ENCODE results near the gene ALOX12. TPM values are rescaled to one million over a fixed set of nuclear protein-coding genes. Genes with fewer than 3 reads are reported as not detected.

The ALOX12 gene
- polyA plus RNA-seq, 1 of the 3 experiments (the other 2 are of a cell fraction) = not detected

DNA sequence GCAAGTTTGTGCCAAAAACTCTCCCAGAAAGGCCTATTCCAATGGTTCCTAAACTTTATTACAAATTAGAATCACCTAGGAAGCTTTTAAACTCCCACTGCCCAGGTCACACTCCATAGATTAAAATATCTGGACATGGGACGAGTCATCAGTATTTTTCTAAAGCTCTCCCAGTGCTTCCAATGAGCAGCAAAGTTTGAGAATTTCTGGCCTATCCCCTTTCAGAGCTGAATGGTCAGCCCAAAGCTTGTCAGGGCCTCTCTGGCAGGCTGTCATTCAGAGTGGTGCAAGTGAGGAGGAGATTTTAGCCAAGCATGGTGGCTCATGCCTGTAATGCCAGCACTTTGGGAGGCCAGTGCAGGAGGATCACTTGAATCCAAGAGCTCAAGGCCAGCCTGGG is 29.4 kb downstream of the ALOX12 start:
- 92% methylated on average over 1 of the region's 1 CpG for WGBS (ENCODE audit: low lambda C conversion rate)
- no peak for DNase-seq
- H3K4me1 ChIP-seq (ENCODE audit: control insufficient read depth in 1 of 2, insufficient read depth in 2 of 2, low read depth in 1 of 2, low read length in 1 of 2) = peaks cover 5 to 17% of the 10 kb centered on the region in 2 experiments; a peak in 2 of 4 replicates
- H3K27ac ChIP-seq (ENCODE audit: low read depth in 2 of 2, low read length in 1 of 2) = no peak overlapping the region
- ChIA-PET POLR2A (interaction anchor here (0.9 kb wide), 1 partner anchor 10 kb away, joined by 3 read pairs; the partner anchor contains the start of gene SLC16A13), CTCF (interaction anchor here (1.2 to 8.6 kb wide), 4 partner anchors 11 to 111 kb away, joined by 5 to 64 read pairs (median 6); partner anchors contain the start of gene SLC16A13)
- H3K36me3 ChIP-seq (replicated peaks in 1 of 2; ENCODE audit: control insufficient read depth in 1 of 2, insufficient read depth in 2 of 2, low read length in 1 of 2) = no peaks in the 10 kb centered on the region
- H3K9me2 ChIP-seq = no peaks in the 10 kb centered on the region
- no peak overlapping the region for H3K4me2 ChIP-seq
- H3F3A ChIP-seq (replicated peaks; ENCODE audit: insufficient read depth) = peaks cover 15% of the 10 kb centered on the region
- no peaks in the 10 kb centered on the region for H4K20me1 ChIP-seq (ENCODE audit: insufficient read depth)
- no peaks in the 10 kb centered on the region for H3K79me2 ChIP-seq (ENCODE audit: insufficient read depth)
- H3K9me3 ChIP-seq = no peaks in the 10 kb centered on the region
- no peak overlapping the region for H3K4me3 ChIP-seq (ENCODE audit: low read depth in 2 of 2, low read length in 1 of 2)
- no peak overlapping the region for H3K9ac ChIP-seq
- no peak overlapping the region for H2AFZ ChIP-seq (ENCODE audit: low read depth)
- no peaks in the 10 kb centered on the region for H3K27me3 ChIP-seq (ENCODE audit: insufficient read depth)
- no peak for TF ChIP-seq RFX5 (IDR thresholded peaks at IDR 0.05; ENCODE audit: low read length)
- TF ChIP-seq FOXJ3 (CRISPR knock-in tag; IDR thresholded peaks at IDR 0.05) = no peak
- TF ChIP-seq, protein P1, sequence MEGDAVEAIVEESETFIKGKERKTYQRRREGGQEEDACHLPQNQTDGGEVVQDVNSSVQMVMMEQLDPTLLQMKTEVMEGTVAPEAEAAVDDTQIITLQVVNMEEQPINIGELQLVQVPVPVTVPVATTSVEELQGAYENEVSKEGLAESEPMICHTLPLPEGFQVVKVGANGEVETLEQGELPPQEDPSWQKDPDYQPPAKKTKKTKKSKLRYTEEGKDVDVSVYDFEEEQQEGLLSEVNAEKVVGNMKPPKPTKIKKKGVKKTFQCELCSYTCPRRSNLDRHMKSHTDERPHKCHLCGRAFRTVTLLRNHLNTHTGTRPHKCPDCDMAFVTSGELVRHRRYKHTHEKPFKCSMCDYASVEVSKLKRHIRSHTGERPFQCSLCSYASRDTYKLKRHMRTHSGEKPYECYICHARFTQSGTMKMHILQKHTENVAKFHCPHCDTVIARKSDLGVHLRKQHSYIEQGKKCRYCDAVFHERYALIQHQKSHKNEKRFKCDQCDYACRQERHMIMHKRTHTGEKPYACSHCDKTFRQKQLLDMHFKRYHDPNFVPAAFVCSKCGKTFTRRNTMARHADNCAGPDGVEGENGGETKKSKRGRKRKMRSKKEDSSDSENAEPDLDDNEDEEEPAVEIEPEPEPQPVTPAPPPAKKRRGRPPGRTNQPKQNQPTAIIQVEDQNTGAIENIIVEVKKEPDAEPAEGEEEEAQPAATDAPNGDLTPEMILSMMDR (IDR thresholded peaks at IDR 0.05) = no peak
- no peak for TF ChIP-seq POLR2AphosphoS5 (IDR thresholded peaks at IDR 0.05; ENCODE audit: low read depth, low read length)
- TF ChIP-seq, protein P2, sequence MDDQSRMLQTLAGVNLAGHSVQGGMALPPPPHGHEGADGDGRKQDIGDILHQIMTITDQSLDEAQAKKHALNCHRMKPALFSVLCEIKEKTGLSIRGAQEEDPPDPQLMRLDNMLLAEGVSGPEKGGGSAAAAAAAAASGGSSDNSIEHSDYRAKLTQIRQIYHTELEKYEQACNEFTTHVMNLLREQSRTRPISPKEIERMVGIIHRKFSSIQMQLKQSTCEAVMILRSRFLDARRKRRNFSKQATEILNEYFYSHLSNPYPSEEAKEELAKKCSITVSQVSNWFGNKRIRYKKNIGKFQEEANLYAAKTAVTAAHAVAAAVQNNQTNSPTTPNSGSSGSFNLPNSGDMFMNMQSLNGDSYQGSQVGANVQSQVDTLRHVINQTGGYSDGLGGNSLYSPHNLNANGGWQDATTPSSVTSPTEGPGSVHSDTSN (IDR thresholded peaks at IDR 0.05) = no peak
- TF ChIP-seq, protein P3, sequence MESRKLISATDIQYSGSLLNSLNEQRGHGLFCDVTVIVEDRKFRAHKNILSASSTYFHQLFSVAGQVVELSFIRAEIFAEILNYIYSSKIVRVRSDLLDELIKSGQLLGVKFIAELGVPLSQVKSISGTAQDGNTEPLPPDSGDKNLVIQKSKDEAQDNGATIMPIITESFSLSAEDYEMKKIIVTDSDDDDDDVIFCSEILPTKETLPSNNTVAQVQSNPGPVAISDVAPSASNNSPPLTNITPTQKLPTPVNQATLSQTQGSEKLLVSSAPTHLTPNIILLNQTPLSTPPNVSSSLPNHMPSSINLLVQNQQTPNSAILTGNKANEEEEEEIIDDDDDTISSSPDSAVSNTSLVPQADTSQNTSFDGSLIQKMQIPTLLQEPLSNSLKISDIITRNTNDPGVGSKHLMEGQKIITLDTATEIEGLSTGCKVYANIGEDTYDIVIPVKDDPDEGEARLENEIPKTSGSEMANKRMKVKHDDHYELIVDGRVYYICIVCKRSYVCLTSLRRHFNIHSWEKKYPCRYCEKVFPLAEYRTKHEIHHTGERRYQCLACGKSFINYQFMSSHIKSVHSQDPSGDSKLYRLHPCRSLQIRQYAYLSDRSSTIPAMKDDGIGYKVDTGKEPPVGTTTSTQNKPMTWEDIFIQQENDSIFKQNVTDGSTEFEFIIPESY (IDR thresholded peaks at IDR 0.05; ENCODE audit: borderline replicate concordance, low read depth) = no peak
- TF ChIP-seq, protein P4, sequence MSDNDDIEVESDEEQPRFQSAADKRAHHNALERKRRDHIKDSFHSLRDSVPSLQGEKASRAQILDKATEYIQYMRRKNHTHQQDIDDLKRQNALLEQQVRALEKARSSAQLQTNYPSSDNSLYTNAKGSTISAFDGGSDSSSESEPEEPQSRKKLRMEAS (IDR thresholded peaks at IDR 0.05; ENCODE audit: low read depth) = no peak
- TF ChIP-seq EP300 (IDR thresholded peaks at IDR 0.05; ENCODE audit: borderline replicate concordance in 1 of 2, low read depth in 1 of 2, low read length in 1 of 2) = no peak
- TF ChIP-seq TEAD4 (IDR thresholded peaks at IDR 0.05; ENCODE audit: borderline replicate concordance, insufficient read depth) = no peak
- TF ChIP-seq YY1 (IDR thresholded peaks at IDR 0.05; ENCODE audit: low read depth) = no peak
- TF ChIP-seq, protein P5, sequence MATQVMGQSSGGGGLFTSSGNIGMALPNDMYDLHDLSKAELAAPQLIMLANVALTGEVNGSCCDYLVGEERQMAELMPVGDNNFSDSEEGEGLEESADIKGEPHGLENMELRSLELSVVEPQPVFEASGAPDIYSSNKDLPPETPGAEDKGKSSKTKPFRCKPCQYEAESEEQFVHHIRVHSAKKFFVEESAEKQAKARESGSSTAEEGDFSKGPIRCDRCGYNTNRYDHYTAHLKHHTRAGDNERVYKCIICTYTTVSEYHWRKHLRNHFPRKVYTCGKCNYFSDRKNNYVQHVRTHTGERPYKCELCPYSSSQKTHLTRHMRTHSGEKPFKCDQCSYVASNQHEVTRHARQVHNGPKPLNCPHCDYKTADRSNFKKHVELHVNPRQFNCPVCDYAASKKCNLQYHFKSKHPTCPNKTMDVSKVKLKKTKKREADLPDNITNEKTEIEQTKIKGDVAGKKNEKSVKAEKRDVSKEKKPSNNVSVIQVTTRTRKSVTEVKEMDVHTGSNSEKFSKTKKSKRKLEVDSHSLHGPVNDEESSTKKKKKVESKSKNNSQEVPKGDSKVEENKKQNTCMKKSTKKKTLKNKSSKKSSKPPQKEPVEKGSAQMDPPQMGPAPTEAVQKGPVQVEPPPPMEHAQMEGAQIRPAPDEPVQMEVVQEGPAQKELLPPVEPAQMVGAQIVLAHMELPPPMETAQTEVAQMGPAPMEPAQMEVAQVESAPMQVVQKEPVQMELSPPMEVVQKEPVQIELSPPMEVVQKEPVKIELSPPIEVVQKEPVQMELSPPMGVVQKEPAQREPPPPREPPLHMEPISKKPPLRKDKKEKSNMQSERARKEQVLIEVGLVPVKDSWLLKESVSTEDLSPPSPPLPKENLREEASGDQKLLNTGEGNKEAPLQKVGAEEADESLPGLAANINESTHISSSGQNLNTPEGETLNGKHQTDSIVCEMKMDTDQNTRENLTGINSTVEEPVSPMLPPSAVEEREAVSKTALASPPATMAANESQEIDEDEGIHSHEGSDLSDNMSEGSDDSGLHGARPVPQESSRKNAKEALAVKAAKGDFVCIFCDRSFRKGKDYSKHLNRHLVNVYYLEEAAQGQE (IDR thresholded peaks at IDR 0.05; ENCODE audit: low read depth, low read length) = no peak
- no peak for TF ChIP-seq MEF2A (IDR thresholded peaks at IDR 0.05; ENCODE audit: borderline replicate concordance, low read depth)
- no peak for TF ChIP-seq EZH2phosphoT487 (IDR thresholded peaks at IDR 0.05; ENCODE audit: borderline replicate concordance, low read depth)
- TF ChIP-seq JUND (IDR thresholded peaks at IDR 0.05) = no peak
- TF ChIP-seq USF1 (IDR thresholded peaks at IDR 0.05; ENCODE audit: borderline replicate concordance, low read depth) = no peak
- TF ChIP-seq, protein P6, sequence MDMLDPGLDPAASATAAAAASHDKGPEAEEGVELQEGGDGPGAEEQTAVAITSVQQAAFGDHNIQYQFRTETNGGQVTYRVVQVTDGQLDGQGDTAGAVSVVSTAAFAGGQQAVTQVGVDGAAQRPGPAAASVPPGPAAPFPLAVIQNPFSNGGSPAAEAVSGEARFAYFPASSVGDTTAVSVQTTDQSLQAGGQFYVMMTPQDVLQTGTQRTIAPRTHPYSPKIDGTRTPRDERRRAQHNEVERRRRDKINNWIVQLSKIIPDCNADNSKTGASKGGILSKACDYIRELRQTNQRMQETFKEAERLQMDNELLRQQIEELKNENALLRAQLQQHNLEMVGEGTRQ (IDR thresholded peaks at IDR 0.05; ENCODE audit: borderline replicate concordance, low read depth, low read length) = no peak
- no peak for TF ChIP-seq FOSL2 (IDR thresholded peaks at IDR 0.05; ENCODE audit: borderline replicate concordance, low read depth)
- no peak for TF ChIP-seq TCF12 (IDR thresholded peaks at IDR 0.05)
- no peak for TF ChIP-seq RAD21 (IDR thresholded peaks at IDR 0.05; ENCODE audit: low read length)
- TF ChIP-seq ELF1 (IDR thresholded peaks at IDR 0.05) = no peak
